HG02884 (cell line): Measurements from ENCODE around the gene NEK6.

Experiments
- ATAC-seq: cut with Tn5 transposase; IDR thresholded peaks from one replicate; pipeline ENCODE4 v1.9.1; 2021; ENCODE audit warnings: mild to moderate bottlenecking, moderate library complexity; ENCODE audit not compliant: unreplicated experiment

Gene NEK6

DNA sequence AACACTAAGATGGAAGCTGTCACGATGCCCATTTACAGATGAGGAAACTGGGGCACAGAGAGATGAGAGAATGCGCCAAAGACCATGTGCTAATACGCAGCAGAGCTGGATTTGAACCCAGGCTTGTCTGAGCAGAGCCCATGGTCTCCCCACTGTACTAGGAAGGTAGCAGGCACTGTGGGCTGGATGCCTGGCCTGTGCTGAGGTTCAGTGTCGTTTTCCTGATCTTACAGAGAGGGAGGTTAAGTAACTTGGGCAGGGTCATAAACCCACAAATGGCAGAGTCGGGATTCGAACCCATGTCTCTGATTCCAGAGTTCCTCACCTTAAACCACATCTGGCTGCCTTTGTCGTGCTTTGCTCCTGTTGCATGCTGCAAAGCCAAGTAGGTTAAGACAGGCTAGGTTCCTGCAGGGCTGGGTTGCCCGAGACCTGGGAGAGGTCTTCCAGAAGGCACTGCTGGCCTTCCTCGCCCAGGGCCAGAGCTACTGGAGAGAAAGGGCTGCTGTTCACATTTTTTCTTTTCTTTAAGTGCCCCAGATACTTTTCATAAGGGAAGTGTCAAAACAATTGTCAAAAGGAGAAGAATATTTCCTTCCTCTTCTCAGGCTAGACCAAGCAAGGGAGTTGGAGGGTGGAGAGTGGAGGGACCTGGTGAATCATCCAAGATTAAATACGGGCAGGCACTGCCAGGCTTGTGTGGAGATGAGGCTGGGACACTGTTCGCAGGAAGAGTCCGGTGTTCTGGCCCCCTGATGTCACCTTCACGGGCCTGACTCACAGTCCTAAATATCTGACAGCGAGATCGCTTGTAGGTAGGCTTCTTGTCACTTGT lies 3.2 kb downstream of the NEK6 start:
- ATAC-seq: no peak

DNA sequence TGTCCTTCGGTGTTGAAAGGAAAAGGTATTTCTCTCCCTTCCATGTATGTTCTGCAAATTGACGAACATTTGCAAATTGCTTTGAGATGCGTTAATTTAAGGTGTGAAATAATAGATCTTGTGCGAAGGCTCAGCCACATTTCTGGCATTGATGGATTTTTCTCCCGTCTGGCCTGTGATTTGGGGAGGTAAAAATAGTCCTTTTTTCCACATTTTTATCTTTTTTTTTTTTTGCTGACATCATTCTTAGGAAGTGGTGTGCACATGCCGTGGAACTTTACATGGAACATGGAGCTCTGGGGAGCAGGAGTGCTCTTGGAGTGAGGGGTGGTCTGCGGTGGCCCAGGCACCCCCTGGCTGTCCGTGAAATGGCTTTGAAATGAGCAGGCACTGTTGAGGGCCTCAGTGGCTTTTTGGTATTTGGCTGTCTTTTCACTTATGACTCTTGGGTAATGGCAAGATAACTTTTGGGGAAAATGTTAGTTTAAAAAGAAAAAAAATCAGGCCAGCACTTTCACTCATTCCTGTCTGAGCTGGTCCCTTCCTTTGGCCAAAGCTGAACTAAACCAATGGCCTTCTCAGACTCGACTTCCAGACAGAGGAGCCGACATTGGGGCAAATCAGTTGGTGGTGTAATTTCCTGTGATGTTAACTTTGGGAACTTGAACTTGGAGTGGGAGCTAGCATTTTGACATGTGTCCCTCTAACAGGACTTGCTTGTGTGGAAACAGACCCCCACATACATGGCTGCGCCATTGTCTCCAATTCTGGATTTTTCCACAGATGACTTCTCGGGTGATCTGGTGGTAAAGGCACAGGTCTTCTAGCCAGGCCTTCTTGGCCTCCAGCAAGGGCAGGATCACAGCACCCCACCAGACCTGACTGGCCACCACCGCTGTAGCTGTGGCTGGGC lies 4.2 kb downstream of the NEK6 start:
- no peak for ATAC-seq

DNA sequence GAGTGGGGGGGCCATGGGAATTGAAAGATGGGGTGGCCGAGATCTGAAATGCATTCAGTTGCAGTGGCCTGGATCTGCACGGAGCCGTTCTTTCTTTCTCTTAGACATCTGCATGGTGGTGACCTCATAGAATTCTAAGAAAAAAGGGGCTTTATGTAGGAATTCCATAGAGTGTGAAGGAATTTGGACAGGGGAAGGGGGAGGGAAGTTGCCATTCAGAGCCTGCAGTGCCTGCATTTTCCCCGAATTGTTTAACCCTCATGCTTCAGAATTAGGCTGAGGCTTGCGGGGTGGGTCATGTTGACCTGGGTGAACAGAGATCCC lies 4.9 kb downstream of the NEK6 start:
- no peak for ATAC-seq

DNA sequence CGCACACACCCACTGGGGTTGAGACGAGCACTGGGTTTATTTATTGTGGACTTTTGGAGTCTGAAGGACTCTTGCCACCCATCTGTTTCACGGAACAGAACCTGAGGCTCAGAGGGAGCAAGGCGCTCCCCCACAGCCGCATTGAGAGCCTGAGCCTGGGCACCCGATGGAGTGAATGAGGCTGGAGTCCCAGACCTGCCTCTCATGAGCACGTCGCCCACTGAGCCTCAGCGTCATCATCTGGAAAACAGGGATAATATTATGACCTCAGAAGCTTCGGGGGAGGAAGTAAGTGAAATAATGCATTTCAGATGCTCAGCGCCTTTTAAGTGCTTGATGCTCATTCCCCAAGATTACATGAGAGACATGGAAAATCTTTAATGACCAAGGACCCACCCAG lies 5.5 kb downstream of the NEK6 start:
- ATAC-seq: no peak

DNA sequence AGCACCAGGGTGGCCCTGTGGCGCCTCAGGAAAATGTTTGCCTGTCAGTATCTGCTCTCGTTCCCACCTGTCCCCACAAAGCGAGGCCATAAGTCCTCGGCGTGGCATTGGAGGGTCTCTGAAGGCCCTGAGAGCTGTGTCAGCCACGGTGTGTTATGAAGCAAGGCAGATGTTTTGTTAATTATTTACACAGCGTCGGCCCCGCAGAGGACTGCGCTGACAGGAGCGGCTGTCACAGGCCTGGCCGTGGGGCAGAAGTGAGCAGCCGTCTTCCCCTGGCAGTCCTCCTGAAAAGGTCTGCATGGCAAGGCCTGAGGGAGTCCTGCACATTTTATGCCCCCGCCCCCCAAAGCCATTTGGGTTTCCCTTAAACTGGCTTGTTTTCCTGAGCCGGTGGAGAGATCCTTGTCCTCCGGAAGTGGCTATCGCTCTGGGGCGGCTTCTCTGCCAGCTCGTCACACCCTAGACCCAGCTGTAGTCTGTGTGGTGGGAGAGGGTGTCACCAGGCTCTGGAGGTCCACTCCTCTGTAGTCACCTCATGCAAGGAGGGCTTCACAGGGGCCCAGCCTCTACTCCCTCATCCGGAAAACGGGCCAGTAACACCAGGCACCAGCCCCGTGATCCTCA lies 6.2 kb downstream of the NEK6 start:
- ATAC-seq: no peak

DNA sequence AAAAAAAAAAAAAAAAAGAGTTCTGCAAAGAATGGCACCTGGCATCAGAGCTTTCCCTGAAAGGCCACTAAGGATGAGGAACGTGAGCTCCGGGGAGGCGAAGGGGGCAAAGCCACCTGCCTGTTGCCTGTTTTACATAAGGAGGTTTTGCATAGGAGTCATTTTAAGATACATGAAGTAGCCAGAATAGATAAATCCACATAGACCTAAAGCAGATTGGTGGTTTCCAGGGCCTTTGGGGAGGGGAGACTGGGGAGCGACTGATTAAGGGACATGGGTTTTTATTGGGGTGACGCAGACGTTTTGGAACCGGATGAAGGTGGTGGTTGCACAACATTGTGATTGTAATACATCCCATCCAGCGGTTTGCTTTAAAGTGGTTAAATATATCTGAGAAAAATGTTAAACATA lies 7.1 kb downstream of the NEK6 start:
- peak; percentile 57 for ATAC-seq

DNA sequence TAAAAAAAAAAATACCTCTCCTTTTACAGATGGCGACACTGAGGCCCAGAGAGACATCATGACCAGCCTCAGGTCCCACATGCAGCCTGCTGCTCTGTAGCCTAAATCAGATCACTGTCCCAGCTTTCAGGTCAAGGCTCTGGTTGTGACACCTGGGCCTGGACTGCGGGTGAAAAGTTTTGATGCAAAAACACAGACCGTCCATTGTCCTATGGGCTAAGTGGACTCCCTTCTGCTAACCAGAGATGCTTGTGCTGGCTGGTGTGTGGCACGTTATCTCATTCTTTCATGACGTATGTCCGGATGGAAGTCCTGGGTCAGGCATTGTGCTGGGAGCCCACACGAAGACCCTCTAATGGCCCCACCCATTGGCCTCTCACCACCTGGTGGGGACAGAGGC lies 7.8 kb downstream of the NEK6 start:
- no peak for ATAC-seq

DNA sequence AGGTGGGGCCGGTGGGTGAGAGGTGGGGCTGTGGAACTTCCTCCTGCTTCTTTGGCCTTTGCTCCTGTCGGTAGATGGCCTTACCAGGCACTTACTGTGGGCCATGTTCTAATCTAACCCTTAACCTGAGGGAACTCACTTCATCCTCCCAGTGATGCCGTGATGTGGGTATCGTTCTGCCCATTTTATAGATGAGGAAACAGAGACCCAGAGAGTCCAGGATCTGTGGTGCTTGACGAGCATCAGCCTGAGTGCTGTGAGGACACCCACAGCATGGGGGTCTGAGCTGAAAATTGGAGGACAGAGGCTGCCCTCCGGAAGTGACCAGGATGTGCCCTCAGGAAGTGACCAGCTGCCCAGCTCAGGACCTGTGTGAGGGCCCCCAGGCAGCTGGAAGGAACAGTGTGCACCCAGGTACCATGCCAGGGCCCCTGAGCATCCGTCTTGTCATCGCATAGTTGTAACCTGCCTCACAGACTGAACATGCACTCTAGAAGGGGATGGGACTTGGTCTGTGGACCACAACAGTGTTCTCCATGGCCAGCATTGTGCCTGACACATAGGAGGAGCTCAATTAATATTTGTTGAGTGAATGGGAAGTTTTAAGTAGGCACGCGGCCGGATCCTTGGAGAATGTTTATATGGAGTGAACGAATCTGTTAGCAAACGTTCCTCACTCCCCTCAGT lies 8.5 kb downstream of the NEK6 start:
- ATAC-seq: no peak

DNA sequence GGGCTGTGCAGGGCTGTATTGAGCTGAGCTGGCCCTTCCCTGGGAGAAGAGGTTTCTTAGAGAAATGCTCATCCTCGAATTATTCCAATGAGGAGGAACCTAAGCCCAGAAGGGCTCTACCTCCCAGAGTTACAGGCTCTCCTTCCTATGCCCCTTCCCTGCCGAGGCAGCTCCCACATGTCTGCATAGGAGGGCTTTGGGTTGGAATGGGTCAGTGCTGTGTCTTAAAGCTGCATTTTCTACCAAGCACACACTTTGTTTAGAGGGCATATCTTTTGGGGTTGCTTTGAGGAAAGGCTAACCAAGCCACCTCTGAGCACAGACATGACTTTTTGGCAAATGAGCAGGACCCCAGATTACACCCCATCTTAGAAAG lies 9.1 kb downstream of the NEK6 start:
- no peak for ATAC-seq

DNA sequence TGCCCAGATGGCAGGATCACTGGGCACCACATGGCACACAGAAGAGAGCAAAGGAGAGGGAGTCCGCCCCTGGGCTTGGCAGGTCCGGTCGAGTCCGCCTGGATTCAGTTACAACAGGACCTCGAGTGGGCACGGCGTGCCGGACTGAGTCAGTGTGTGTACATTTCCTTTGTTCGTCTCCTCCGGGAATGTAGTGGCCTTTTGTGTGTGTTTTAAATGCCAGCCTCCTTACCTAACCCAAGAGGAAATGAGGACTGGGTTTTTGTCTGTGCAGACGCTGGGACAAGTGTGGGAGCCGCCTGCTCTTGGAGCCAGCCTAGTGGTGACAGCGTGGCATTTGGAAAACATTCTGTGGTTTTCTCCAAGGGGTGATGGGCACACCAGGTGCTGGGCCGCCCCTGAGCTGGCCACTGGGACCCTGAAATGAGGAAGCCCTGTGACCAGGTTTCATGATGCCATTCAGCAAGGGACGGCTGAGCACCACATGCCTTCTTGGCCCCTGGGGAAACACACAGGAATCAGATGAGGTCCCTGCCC lies 9.6 kb downstream of the NEK6 start:
- ATAC-seq: no peak

DNA sequence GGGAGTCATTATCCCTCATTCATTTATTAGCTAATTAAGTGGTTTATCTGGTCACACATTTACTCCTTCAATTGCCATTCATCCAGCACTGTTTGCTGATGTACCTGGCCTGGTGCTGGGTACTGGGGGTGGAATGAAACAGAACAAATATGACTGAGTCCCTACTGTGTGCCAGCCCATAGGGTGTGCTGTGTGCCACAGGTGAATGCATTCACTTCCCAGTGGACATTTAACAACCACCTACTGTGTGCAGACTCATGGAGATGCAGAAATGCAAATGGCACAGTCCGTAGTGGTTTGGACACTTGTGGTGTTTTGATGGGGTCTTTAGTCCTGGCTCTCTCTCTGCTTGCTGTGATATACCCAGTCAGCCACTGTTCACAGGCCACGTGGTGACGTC lies 10.5 kb downstream of the NEK6 start:
- no peak for ATAC-seq

DNA sequence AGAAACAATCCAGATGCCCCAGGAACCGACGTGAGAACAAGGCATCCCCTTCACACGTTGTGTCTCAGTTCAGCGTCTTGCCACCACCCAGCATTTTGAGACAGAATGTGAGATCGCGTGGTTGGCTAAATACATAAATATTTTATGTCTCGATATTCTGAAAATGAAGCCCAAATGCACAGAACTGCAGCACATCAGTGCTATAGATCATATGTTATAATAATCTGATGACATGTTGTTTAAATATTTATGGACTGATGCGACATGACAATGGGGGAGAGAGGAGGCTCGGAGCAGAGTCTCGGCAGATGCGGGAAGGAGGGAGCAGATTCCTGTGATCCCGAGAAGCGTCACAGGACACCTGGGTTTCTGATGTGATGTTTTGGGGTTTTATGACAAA lies 10.9 kb downstream of the NEK6 start:
- no peak for ATAC-seq

DNA sequence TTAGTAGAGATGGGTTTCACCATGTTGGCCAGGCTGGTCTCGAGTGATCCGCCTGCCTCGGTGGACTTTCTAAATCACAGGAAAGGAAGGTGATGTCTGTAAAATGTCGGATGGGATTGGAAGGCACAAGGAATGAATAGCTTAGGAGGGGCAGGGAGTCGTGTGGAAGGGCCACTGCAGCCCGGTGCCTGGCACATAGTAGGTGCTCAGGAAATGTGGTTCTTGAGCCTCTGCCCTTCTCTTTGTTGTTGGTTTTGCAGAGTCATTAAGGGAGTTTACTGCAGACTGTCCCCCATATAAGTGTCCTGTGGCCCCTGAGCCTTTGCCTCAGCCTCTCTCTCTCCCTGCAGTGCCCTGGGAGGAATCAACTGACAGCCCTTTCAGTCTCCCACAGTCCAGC lies 11.8 kb downstream of the NEK6 start:
- ATAC-seq: no peak

DNA sequence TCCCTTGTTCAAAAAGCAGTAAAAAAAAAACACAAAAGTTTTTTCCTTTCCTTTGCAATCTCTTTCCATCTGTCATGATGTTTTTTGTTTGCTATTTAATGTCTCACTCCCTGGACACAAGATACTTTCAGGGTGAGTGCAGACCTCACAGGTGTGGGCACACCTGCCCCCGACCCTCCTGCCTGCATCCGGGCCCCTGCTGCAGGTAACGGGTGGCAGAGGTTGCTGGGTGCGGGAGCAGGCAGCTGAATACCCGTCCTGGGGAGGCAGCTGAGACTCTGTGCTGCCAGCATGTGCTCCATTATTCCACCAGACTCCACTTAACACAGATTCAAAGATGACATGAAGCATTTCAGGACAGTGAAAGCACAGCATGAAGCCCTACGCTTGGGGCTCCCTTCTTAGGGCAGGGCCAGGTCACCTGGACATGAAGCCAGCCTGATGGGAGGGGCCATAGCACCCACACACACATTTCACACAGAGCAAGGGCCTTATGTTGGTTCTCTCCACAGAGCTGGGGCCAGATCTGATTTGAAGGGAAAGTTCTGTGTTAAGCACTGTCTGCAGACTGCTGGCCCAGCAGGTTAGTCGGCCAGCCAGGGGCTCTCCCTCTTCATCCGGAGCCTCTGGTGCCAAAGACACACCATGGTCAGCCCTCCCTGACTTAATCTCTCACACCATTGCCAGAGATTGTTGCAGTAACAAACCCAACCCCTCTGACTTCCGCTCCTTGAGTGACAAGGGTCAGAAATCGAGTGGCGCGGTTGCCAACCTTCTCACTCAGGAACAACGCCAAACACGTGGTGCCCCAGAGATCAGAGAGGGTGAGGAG lies 13.0 kb downstream of the NEK6 start:
- ATAC-seq: no peak

DNA sequence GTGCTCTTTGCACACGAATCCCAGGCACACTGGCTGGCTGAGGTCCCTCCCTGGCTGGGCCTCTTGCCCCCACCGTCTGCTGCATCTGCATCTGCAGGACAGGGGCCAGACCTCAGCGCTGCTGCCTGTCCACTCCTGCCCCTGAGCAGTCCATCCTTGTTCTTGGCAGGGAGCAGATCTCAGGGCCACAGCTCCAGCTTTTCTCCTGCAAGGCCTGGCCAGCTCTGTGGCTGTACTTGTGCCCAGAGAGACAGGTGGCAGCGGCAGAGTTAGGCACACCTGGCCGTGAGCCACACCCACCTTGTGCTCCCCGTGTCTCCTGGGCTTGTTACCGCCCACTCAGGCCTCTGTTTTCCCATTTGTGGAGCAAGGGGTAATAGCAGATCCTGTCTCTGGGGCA lies 13.9 kb downstream of the NEK6 start:
- no peak for ATAC-seq

DNA sequence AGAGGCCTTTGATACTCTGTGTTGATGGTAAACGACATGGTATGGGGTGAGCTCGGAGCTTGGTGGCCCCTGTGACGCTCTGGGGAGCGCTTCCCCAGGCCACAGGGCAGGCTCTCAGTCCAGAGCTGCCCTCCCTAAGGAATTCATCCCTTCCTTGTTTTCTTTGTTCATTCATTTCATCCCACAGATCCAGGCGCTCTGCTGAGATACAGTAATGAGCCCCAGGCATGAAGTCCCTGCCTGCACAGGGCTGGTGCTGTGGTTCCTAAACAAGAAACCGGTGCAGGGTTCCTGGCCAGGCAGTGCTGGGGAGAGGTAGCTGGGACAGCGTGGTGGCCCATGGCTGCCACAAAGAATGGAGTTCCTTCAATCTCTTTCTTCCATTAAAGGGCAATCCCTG lies 14.4 kb downstream of the NEK6 start:
- ATAC-seq: no peak

DNA sequence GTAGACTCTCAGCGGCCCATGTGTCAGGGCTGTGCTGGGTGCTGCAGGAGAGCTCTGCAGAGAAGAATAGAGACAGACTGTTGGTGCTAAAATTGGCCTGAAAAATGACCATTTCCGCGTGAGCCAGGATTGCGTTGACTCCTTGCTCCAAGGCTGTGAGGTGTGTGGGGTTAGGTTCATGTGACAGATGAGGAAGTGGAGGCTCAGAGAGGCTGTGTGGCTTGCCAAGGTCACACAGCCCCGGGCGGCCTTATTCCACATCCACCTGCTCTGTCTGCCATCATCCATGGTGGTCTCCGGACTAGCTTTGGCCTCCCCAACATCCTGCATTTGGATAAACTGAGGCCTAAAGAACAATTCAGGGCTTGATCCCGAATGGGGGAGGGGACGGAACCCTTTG lies 15.2 kb downstream of the NEK6 start:
- no peak for ATAC-seq

DNA sequence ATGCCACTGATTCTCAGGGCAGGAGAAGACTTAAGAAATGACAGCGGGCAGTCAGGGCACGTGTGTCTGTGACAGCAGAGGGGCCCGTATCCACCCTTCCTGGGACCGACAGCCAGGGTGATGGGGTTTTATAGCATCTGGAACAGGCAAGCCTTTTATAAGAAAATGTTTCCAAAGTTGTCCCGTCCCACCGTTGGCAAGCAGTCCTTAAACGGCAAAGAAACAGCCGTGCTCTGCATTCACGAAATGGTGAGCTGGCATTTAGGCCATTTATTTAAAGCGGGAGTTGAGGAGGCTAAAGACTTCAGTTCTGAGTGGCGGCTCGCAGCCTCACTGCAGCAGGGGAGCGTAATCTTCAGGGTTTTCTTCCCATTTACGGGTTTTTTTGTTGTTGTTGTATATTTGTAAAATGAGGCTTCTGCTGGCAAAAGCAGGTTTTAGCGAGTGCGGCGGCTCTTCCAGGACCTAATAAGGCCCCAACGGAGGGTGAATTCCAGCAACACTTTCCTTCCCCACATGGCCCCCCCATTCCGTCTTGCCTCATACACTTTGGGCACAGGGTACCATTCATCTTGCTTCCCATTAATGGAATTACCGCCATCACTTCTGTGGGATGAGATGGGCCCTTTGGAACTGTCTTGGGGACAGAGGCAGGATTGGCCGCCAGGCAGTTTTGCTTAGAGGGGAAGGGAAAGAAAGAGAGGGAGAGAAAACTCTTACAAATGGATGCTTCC lies 15.8 kb downstream of the NEK6 start:
- ATAC-seq: no peak

DNA sequence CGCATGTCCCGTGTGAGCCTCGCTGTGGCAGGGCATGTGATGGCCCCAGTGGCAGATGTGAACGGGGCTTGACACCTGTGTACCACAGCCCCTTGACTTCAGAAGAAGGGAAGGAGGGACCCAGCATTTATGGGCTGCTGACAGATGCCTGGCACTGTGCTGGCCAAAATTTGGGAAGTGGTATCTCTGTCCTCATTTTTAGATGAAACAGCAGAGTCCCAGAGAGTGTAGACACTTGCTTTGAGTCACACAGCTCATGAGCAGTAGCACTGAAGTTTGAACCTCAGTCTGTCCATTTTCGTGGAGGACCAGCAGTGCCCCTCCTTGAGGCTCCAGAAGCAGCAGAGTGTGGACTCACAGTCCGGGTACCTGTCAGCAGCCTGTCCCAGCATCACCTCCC lies 16.5 kb downstream of the NEK6 start:
- no peak for ATAC-seq

DNA sequence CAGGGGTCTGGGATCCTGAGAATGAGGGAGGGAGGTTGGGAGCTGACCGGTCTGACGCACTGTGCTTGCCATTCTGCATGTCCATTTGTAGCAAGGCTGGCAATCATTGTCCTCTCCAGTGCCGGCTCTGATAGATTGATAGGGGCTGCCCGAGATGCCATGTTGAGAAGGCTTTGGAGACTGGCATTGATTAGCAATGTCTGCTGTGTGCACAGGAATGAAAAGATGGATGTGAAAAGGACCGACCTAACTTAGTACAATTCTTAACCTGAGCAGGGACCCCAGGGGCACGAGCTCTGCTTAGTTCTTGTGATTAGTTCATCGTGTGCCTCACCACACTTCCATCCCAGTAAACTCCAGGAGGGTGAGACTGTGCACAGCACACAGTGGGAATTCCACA lies 17.0 kb downstream of the NEK6 start:
- no peak for ATAC-seq
